SK-N-SH treated with all-trans-retinoic acid at 6 μM for 48 hours (cell line): ENCODE data around the gene ALPG.

Source experiments
- ATAC-seq: fragments of 200-7000 bp; cut with Tn5 transposase; 3 replicates; pipeline ENCODE4 v1.9.1; 2020; ENCODE audit warnings: mild to moderate bottlenecking, moderate library complexity
- ARNTL ChIP-seq: fragments of 450-650 bp; formaldehyde crosslinking; IDR thresholded peaks from 2 replicates; pipeline ENCODE4 v1.5.0; 2020; ENCODE audit warnings: low read depth, mild to moderate bottlenecking, moderate library complexity, borderline replicate concordance
- BACH2 ChIP-seq: fragments of 250-450 bp; sonication (Bioruptor Pico); IDR thresholded peaks from 2 replicates; pipeline ENCODE4 v1.9.0; 2021; ENCODE audit warnings: mild to moderate bottlenecking, borderline replicate concordance
- CSDC2 ChIP-seq: fragments of 250-450 bp; sonication (Bioruptor Pico); IDR thresholded peaks from 2 replicates; pipeline ENCODE4 v1.5.0; 2020; ENCODE audit warnings: mild to moderate bottlenecking, moderate library complexity
- CSRNP3 ChIP-seq: fragments of 250-450 bp; sonication (Bioruptor Pico); IDR thresholded peaks from 2 replicates; pipeline ENCODE4 v1.5.1; 2021; ENCODE audit warnings: mild to moderate bottlenecking, moderate library complexity
- ESRRG ChIP-seq: fragments of 250-450 bp; sonication (Bioruptor Pico); IDR thresholded peaks from 2 replicates; pipeline ENCODE4 v1.6.1; 2021; ENCODE audit warnings: mild to moderate bottlenecking
- GLIS3 ChIP-seq: fragments of 250-450 bp; sonication (Bioruptor Pico); IDR thresholded peaks from 2 replicates; pipeline ENCODE4 v1.5.0; 2020; ENCODE audit warnings: mild to moderate bottlenecking, moderate library complexity
- ISL1 ChIP-seq: fragments of 250-450 bp; sonication (Bioruptor Pico); IDR thresholded peaks from 2 replicates; pipeline ENCODE4 v2.1.2; 2022; ENCODE audit warnings: mild to moderate bottlenecking, moderate library complexity
- POU6F1 ChIP-seq: fragments of 250-450 bp; sonication (Bioruptor Pico); IDR thresholded peaks from 2 replicates; pipeline ENCODE4 v1.8.0; 2021; ENCODE audit warnings: low read depth, mild to moderate bottlenecking, moderate library complexity, borderline replicate concordance
- PPARA ChIP-seq: fragments of 250-450 bp; sonication (Bioruptor Pico); IDR thresholded peaks from 2 replicates; pipeline ENCODE4 v1.5.0; 2020; ENCODE audit warnings: mild to moderate bottlenecking, borderline replicate concordance
- RARB ChIP-seq: fragments of 250-450 bp; sonication (Bioruptor Pico); IDR thresholded peaks from 2 replicates; pipeline ENCODE4 v1.8.0; 2021; ENCODE audit warnings: mild to moderate bottlenecking, moderate library complexity
- TCF4 ChIP-seq: fragments of 250-450 bp; sonication (Bioruptor Pico); IDR thresholded peaks from 2 replicates; pipeline ENCODE4 v1.8.0; 2021; ENCODE audit warnings: mild to moderate bottlenecking, moderate library complexity, borderline replicate concordance
- TOX ChIP-seq: fragments of 250-450 bp; sonication (Bioruptor Pico); IDR thresholded peaks from 2 replicates; pipeline ENCODE4 v1.8.0; 2021; ENCODE audit warnings: mild to moderate bottlenecking, moderate library complexity, borderline replicate concordance
- ZC3H10 ChIP-seq: fragments of 250-450 bp; sonication (Bioruptor Pico); IDR thresholded peaks from 2 replicates; pipeline ENCODE4 v1.5.1; 2021; ENCODE audit warnings: mild to moderate bottlenecking, moderate library complexity
- ZFP3 ChIP-seq: fragments of 250-450 bp; sonication (Bioruptor Pico); IDR thresholded peaks from 2 replicates; pipeline ENCODE4 v1.5.0; 2020; ENCODE audit warnings: mild to moderate bottlenecking, moderate library complexity
- ZFP30 ChIP-seq: fragments of 450-650 bp; formaldehyde crosslinking; IDR thresholded peaks from 2 replicates; pipeline ENCODE4 v1.5.0; 2022; ENCODE audit warnings: mild to moderate bottlenecking, moderate library complexity
- ZNF565 ChIP-seq: fragments of 450-650 bp; formaldehyde crosslinking; conservative IDR thresholded peaks from 2 replicates; pipeline ENCODE4 v1.5.0; 2020; ENCODE audit warnings: low read depth, mild to moderate bottlenecking, moderate library complexity
- ZNF70 ChIP-seq: fragments of 450-650 bp; formaldehyde crosslinking; IDR thresholded peaks from 2 replicates; pipeline ENCODE4 v1.5.0; 2020; ENCODE audit warnings: mild to moderate bottlenecking, moderate library complexity
- TF ChIP-seq, protein P1 (sequence below): fragments of 250-450 bp; sonication (Bioruptor Pico); IDR thresholded peaks from 2 replicates; pipeline ENCODE4 v1.5.0; 2020; ENCODE audit warnings: mild to moderate bottlenecking, moderate library complexity
- TF ChIP-seq, protein P2 (sequence below): fragments of 250-450 bp; sonication (Bioruptor Pico); IDR thresholded peaks from 2 replicates; pipeline ENCODE4 v1.8.0; 2020; ENCODE audit warnings: mild to moderate bottlenecking, moderate library complexity, borderline replicate concordance

ALPG gene

GRCh38 chr2:232437195-232437571 is 30.5 kb downstream of the ALPG start:
- TF ChIP-seq POU6F1 (CRISPR knock-in tag): no peak
- no peak for TF ChIP-seq ZFP3 (CRISPR knock-in tag)
- no peak for TF ChIP-seq GLIS3 (CRISPR knock-in tag)
- TF ChIP-seq ARNTL: no peak
- TF ChIP-seq ZNF70: no peak
- TF ChIP-seq, protein P1, sequence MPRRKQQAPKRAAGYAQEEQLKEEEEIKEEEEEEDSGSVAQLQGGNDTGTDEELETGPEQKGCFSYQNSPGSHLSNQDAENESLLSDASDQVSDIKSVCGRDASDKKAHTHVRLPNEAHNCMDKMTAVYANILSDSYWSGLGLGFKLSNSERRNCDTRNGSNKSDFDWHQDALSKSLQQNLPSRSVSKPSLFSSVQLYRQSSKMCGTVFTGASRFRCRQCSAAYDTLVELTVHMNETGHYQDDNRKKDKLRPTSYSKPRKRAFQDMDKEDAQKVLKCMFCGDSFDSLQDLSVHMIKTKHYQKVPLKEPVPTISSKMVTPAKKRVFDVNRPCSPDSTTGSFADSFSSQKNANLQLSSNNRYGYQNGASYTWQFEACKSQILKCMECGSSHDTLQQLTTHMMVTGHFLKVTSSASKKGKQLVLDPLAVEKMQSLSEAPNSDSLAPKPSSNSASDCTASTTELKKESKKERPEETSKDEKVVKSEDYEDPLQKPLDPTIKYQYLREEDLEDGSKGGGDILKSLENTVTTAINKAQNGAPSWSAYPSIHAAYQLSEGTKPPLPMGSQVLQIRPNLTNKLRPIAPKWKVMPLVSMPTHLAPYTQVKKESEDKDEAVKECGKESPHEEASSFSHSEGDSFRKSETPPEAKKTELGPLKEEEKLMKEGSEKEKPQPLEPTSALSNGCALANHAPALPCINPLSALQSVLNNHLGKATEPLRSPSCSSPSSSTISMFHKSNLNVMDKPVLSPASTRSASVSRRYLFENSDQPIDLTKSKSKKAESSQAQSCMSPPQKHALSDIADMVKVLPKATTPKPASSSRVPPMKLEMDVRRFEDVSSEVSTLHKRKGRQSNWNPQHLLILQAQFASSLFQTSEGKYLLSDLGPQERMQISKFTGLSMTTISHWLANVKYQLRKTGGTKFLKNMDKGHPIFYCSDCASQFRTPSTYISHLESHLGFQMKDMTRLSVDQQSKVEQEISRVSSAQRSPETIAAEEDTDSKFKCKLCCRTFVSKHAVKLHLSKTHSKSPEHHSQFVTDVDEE: no peak
- TF ChIP-seq TCF4 (CRISPR knock-in tag): no peak
- TF ChIP-seq ESRRG (CRISPR knock-in tag): no peak
- TF ChIP-seq TOX (CRISPR knock-in tag): no peak
- no peak for TF ChIP-seq ZFP30 (CRISPR knock-in tag)
- TF ChIP-seq, protein P2, sequence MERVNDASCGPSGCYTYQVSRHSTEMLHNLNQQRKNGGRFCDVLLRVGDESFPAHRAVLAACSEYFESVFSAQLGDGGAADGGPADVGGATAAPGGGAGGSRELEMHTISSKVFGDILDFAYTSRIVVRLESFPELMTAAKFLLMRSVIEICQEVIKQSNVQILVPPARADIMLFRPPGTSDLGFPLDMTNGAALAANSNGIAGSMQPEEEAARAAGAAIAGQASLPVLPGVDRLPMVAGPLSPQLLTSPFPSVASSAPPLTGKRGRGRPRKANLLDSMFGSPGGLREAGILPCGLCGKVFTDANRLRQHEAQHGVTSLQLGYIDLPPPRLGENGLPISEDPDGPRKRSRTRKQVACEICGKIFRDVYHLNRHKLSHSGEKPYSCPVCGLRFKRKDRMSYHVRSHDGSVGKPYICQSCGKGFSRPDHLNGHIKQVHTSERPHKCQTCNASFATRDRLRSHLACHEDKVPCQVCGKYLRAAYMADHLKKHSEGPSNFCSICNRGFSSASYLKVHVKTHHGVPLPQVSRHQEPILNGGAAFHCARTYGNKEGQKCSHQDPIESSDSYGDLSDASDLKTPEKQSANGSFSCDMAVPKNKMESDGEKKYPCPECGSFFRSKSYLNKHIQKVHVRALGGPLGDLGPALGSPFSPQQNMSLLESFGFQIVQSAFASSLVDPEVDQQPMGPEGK: no peak
- no peak for TF ChIP-seq BACH2
- no peak for TF ChIP-seq ISL1 (CRISPR knock-in tag)
- TF ChIP-seq RARB (CRISPR knock-in tag): no peak
- no peak for TF ChIP-seq PPARA (CRISPR knock-in tag)
- TF ChIP-seq CSDC2 (CRISPR knock-in tag): no peak
- no peak for TF ChIP-seq CSRNP3 (CRISPR knock-in tag)
- ATAC-seq: no peak

- TF ChIP-seq, protein P2: no peak
- no peak for TF ChIP-seq ZFP3 (CRISPR knock-in tag)
- TF ChIP-seq ZNF565 (CRISPR knock-in tag): no peak
- TF ChIP-seq CSDC2 (CRISPR knock-in tag): no peak
- TF ChIP-seq PPARA (CRISPR knock-in tag): no peak
- TF ChIP-seq ZC3H10 (CRISPR knock-in tag): no peak
- no peak for TF ChIP-seq ZFP30 (CRISPR knock-in tag)
- TF ChIP-seq ESRRG (CRISPR knock-in tag): no peak
- no peak for TF ChIP-seq POU6F1 (CRISPR knock-in tag)
- ATAC-seq: no peak
Measured at GRCh38 chr2:232438091-232438490, 31.4 kb downstream of the ALPG start.
